Lower leg skin (tissue), 4 donors: ENCODE data around the gene FAM131C. TPM values are rescaled to one million over a fixed set of nuclear protein-coding genes. Genes with fewer than 3 reads are reported as not detected.
A peak's percentile ranks its signal among the peaks of the same experiment; 100 is the strongest.

Experiments
- DNase-seq, 2 donors: peaks; one replicate each; pipeline ENCODE4 v3.0.0-alpha.2; 2019; ENCODE audit warnings: low spot score in 2 of 2
- H3K4me3 ChIP-seq: fragments of 200-600 bp; sonication (generic); 2 replicates; pipeline ENCODE4 v1.5.1; 2017; ENCODE audit warnings: mild to moderate bottlenecking, low read depth; ENCODE audit not compliant: poor library complexity, severe bottlenecking
- CTCF ChIP-seq, 3 donors: fragments of 450-650 bp; IDR thresholded peaks; one replicate each; pipeline ENCODE4 v1.5.1; 2016; ENCODE audit warnings: antibody characterized with exemption in 3 of 3, mild to moderate bottlenecking in 3 of 3, moderate library complexity in 2 of 3
- POLR2A ChIP-seq, 2 donors: fragments of 450-650 bp; IDR thresholded peaks; one replicate each; pipeline ENCODE4 v1.6.1; 2016 to 2017; ENCODE audit warnings: antibody characterized with exemption in 2 of 2, mild to moderate bottlenecking in 1 of 2, moderate library complexity in 1 of 2
- WGBS, 2 donors: methylation state at CpG; one replicate each; pipeline ENCODE4 v1.1.5; 2018; 5-methylcytosine and 5-hydroxymethylcytosine counted together
- intact Hi-C: fragments of 100-400 bp; cut with DNase I; formaldehyde crosslinking; loops from one replicate; pipeline ENCODE4 v1.15.0; 2023; ENCODE audit warnings: low total_unique reads
- total RNA-seq, 4 donors: library from RNA; depleted of rRNA; stranded (reverse); fragments of >200 nt; gene quantifications; one replicate each; pipeline ENCODE4 v1.1.0, GENCODE V29; 2016

Gene FAM131C
- total RNA-seq, 4 donors from 2014 or later = 1.1 to 2.6 (median 1.7) TPM

- no peak for DNase-seq
- 76 to 85% methylated on average over 9 of the region's 9 CpGs for WGBS, 2 donors
- intact Hi-C loops = no loop called here
- TF ChIP-seq CTCF (IDR thresholded peaks at IDR 0.05) = no peak
- TF ChIP-seq POLR2A (IDR thresholded peaks at IDR 0.05) = no peak
- no peak overlapping the region for H3K4me3 ChIP-seq
These were observed 22.0 kb upstream of the FAM131C start for GRCh38 chr1:16095447-16095846.

DNA sequence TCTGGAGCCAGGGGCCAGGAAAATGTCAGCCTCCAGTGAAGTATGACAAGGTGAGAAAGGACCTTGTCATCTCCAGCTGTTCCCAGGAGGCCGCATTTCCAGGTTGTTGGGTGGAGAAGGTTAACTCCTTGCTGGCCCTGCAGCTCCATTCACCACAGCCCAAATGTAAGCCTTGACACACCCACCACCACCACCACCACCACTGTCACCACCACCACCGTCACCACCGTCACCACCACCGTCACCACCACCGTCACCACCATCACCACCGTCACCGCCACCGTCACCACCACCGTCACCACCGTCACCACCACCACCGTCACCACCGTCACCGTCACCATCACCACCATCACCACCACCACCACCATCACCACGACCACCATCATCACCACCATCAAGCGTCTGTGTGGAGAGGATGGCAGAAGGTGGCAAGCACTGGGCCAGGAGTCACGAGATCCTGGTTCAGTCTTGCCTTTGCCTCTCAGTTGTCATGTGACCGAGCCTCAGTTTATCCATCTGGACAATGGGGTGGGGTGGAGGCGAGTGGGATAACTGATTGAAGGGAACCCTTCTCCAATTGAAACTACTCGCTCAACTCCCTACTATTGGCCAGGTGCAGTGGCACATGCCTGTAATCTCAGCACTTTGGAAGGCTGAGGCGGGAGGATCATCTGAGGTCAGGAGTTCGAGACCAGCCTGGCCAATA is 21.2 kb upstream of the FAM131C start:
- DNase-seq = no peak
- no peak overlapping the region for H3K4me3 ChIP-seq
- intact Hi-C loops = no loop called here
- TF ChIP-seq POLR2A (IDR thresholded peaks at IDR 0.05) (no peak), CTCF (IDR thresholded peaks at IDR 0.05) (peak in 1 of 3 donors; percentile 18)
- WGBS, 2 donors = 91 to 94% methylated on average over 21 of the region's 21 CpGs

DNA sequence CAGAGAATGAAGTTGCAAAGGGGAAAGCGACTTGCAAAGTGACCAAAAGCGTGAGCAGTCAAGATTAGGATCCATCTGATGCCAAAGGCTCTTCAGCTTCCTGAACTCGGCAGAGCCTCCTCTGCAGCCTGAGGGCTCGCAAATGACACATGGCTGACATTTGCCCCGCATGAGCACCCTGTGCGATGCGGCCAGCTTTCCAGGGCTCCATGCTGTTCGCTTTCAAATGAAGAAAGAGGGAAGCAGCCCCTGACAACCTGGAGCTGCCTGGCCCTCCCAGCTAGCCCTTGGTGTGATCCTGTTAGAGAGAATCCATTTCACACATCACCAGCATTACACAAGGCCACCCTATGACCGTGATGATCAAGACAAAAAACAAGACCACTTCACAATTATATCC is 20.2 kb upstream of the FAM131C start:
- no peak for TF ChIP-seq CTCF (IDR thresholded peaks at IDR 0.05)
- no peak for TF ChIP-seq POLR2A (IDR thresholded peaks at IDR 0.05)
- intact Hi-C loops = no loop called here
- 71 to 72% methylated on average over 9 of the region's 9 CpGs for WGBS, 2 donors
- no peak overlapping the region for H3K4me3 ChIP-seq
- DNase-seq = no peak

DNA sequence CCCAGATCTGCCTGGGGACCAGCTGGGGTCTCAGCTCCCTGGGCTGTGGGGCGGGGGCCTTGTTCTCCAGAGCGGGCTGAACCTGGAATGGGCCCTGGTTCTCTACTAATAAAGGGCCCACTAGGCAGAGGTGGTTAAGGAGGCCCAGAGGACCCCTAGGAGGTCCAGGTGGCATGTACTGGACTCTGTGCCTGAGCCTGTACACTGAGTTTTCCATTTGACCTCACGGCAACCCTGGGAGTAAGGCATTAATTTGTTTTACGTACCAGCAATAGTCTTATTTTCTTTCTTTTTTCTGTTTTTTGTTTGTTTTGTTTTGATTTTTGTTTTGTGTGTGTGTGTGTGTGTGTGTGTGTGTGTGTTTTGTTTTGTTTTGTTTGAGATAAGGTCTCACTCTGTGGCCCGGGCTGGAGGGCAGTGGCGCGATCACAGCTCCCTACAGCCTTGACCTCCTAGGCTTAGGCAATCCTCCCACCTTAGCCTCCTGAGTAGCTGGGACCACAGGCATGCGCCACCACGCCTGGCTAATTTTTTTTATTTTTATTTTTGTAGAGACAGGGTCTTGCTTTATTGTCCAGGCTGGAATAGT is 19.6 kb upstream of the FAM131C start:
- H3K4me3 ChIP-seq = no peak overlapping the region
- intact Hi-C loops = no loop called here
- TF ChIP-seq POLR2A (IDR thresholded peaks at IDR 0.05) (no peak), CTCF (IDR thresholded peaks at IDR 0.05) (no peak)
- WGBS, 2 donors = 90 to 96% methylated on average over 9 of the region's 9 CpGs
- no peak for DNase-seq

DNA sequence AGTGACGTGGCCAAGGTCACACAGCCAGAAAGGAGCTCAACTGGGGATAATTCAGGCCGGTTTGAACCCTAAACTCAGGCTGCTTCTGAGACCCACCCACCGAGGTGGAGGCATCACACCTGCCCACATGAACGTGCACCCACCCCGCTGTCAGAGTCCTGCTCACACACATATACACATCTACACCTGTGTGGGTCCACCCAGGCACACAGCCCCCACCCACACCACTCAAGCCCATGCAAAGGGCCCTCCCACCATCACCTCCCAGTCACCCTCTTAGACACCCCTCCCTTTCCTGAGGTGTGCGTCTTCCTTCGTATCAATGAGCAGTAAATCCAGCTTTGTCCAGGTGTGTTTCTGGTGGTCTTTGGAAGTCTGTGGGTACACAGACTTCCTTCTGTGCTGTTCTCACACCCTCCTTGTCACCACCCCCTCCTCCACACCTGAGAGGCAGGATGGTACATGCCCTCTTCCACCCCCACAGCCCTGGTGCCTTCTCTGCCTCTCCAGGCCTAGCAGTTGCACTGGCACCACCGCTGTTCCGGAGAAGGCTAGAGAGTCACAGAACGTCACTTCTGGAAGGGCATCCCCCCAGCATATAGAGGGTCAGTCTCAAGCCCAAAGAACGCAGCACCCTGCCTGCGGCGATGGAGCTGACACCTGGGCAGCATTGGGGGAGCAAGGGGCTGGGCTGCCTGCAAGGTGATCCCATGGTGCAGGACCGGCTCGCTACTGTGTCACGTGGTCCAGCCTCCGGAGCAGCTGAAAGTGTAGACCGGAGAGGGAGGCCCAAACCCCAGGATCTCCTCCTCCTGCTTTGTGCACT is 18.9 kb upstream of the FAM131C start:
- no peak overlapping the region for H3K4me3 ChIP-seq
- TF ChIP-seq CTCF (IDR thresholded peaks at IDR 0.05) (no peak), POLR2A (IDR thresholded peaks at IDR 0.05) (no peak)
- intact Hi-C loops = no loop called here
- no peak for DNase-seq
- 72 to 80% methylated on average over 16 to 18 of the region's 18 CpGs for WGBS, 2 donors
